ENCODE results near the gene NDUFB4.

NDUFB4 gene
- total RNA-seq = 29.4 to 57.6 reads per million in 2 donors

DNA sequence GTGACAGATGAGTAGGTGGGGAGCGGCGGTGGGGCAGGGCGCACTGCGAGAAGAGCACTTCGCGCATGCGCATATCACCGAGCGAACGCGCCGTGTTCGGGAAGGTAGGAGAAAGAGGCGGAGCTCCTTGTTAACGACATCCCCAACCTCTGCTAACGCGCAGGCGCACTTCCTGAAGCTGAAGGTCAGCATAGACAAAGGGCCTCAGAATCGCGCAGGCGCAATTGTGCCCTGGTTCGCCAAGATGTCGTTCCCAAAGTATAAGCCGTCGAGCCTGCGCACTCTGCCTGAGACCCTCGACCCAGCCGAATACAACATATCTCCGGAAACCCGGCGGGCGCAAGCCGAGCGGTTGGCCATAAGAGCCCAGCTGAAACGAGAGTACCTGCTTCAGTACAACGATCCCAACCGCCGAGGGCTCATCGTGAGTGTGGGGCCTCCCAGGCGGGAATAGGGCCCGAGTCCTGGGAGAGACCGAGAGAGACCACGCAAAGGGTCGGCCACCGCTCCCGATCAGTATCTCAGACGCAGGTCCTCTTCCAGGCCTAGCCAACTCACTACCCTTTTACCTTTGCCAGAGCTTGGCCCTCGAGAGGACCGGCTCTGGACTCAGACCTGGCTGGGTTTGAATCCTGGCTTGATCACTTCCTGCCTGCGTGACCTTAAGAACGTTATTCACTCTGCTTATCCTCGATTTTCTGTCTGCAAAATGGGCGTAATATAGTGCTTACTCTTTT, at the start of gene NDUFB4:
TSS of gene NDUFB4 (plus strand) at position 221 of the 737 bp plus-strand sequence. CDS start at position 245, 24 bp downstream.
- peak; percentile 91 for DNase-seq

DNA sequence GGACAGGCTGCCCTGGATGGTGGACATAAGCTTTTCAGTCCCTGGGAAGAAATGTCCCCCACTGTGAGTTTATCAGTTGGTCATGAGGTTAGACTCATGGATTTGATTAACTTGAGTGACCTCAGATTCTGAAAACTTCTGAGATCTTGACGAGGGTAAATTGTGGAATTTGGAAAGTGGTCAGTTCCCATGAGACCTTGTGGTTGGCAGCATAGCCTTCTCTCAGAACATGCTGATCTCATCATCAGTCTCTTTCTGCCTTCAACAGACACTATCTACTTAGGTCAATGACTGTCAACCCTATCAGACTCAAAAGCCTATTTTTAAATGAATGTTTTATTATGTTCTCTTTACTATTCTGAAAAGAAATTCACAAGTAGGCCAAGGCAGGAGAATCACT, 45.6 kb upstream of the NDUFB4 start:
- no peak for DNase-seq

DNA sequence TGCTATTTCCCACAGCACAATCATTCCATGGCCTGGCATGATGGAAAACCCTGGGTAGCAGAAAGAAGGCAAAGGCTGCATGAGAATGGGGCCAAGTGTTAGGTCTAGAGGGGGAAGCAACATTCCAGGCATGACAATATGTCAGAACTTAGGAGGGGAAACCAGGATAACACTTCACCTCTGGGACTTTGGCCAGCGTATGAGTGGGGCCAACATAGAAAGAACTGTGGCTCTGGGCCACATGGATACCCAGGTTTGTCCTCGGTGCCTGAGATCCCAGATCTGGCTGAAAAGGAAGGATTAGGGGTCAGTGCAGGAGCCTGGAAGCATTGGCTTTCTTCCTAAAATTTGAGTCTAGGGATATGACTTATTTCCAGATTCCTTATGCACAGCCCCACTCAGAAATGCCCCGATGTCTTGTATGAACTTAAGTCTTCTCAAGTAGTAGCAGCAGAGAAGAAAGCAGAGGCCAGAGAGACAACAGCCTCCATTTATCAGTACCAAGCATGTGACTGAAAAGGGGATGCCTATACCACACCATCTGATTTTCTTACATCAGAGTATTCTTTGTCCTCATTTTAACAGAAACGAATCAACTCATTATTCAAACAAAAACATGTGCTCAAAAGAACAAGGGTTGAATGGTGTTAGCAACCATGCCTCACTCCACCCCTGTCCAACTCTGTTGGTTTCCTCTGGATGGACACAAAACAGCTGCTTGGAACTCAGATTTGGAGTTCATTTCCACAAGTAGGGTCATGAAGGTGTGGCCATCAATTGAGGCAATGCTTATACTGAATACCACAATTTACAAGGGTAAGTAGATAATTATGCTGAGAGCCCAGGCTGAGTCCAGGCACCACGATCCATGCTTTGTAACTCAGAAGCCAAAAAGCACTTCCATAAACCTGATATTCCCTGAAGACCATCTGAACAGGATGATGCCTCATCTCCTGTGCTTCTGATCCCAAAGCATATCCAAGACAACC, 43.7 kb upstream of the NDUFB4 start:
- DNase-seq = no peak

DNA sequence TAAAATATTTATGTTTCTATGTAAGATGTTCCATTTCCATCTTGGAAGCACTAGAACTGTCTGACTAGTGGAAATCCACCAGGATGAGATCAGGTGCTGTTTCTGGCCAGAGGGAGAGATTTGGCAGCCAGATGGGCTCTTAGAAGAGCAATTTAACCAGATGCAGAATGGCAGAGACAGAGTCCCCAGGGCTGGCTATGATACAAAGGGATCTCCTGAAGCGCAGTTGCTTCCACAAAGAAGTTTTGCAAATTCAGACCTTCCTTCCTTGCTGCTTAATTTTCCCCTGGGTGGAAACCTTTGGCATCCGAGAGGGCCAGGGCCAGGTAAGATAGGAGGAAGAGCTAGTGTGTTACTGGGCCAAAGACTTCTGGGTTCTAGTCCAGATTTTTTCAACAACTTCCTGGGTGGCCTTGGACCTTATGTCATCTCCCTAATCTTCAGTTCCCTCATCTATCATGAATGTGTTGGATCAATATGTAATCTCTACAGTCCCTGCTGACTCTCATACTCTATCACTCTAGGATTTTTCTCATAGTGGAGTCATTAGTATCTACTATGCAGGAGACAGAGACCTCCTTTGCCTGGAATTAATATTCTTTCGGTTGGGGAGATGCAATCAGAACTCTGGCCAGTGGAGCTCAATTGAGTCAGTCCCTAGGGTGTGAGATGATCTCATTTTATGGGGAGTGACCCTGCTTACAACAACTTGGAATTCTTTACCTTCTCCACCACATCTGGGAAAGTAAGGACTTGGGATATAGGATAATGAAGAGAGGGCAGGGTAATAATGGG, 41.1 kb upstream of the NDUFB4 start:
- DNase-seq = no peak

DNA sequence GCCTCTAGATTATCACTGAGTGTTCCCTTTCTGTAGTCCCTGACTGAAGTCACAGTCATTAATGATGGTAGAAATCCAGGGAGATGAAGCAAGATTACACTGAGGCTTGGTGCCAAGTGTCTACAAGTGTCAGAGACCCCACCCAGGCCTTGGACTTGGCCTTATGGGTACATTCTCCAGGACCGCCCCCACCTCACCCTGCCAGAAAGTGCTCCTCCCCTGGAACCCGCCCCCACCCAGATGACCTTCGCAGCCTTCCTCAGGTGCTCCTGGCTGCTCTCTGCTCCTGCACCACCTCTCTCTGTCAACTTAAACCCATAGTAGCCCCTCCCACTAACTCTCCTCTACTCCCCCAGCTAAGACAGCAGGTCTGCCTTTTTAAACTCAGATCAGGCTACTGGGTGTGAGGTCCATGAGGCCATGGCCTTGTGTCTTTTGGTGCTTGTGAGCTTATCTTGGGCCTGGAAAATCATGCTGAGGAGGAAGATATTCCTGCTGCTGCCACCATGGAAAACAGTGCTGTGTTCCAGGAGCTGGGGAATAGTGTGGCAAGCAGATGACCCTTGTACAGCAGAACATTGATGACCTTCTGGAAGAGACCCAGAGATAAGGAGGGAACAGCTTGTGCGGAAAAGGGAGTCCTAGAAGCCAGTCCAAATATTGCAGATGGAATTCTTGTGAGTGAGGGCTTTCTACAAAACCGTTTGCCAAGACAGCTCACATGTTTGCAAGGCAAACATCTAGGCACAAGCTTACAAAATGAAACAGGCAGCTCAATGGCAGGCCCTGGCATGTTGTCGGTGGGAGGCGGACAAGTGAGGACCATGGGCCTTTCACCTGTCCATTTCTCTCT, 40.3 kb upstream of the NDUFB4 start:
- no peak for DNase-seq

DNA sequence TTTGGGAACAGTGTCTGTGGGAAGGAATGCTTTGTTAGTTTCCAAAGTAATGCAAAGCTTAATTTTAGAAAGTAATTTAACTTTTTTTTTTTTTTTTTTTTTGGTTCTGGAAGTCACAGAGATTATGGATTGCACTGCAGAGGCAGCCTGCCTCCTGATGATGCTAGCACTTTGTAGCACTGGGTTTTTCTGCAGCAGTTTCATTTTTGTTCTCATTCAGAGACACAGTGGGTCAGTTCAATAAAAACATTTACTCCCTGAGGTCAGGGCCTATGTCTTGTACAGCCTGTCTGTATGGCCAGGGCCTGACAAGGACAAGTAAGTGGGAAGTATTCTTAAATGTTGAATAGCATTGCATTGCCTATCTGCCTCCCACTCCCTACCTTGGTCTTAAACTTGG, 39.0 kb upstream of the NDUFB4 start:
- DNase-seq = no peak

DNA sequence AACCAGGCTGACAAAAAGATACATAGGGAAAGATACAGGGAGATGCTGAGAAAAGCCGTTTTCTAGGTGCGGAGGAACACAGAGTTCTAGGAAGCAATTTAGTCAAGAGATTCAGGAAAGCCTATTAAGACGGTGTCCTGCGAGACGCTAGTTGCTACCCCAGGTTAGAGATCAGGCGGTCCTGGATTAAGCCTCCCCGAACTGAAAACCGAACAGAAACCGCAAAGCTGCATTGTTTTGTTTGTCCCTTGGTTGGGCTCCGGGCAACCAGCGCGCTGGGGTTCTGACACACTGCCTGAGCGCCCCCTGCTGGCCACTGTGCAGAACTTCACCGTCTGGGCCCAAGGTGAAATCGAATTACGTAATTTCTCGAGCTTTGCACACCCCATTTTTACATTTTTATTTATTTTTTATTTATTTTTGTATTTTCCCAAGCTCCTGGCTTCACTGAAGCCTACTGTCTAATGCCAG, 37.3 kb upstream of the NDUFB4 start:
- peak; percentile 91 for DNase-seq

DNA sequence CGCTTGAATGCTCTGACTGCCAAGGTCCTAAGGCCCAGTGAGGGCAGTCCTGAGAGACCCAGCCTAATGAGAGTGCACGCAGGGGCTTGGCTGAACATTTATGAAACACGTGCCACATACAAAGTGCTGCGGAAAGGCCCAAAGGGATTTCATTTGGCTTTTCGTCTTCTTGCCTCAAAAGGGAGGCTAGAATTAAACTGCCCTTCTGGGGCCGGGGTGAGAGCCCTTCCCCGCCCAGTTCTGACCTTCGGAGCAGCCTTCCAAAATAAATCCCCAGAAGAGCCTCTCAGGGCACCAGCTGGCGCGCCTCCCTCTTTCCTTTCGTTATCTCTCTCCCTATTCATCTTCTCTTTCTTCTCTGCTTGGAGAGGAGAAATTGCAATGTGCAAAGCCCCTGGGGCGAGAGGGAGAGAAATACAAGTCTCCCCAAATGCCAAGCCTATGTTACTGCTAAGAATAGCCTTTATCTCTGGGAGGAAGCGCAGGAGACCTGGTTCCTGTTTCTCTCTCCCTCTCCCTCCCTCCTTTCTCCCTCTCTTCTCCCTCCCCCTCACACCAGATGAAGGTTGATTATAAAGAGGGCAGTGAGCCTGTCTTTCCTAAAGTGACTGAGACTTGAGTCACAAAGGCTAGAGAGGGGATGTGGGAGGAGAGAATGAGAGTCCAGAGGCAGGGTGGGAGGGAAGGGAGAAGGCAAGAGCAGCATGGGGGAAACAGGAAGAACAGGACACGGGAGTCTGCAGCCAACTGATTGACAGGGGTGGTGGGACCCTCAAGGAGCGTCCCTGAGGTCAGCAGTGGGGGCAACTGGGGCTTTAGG, 36.7 kb upstream of the NDUFB4 start:
- no peak for DNase-seq

DNA sequence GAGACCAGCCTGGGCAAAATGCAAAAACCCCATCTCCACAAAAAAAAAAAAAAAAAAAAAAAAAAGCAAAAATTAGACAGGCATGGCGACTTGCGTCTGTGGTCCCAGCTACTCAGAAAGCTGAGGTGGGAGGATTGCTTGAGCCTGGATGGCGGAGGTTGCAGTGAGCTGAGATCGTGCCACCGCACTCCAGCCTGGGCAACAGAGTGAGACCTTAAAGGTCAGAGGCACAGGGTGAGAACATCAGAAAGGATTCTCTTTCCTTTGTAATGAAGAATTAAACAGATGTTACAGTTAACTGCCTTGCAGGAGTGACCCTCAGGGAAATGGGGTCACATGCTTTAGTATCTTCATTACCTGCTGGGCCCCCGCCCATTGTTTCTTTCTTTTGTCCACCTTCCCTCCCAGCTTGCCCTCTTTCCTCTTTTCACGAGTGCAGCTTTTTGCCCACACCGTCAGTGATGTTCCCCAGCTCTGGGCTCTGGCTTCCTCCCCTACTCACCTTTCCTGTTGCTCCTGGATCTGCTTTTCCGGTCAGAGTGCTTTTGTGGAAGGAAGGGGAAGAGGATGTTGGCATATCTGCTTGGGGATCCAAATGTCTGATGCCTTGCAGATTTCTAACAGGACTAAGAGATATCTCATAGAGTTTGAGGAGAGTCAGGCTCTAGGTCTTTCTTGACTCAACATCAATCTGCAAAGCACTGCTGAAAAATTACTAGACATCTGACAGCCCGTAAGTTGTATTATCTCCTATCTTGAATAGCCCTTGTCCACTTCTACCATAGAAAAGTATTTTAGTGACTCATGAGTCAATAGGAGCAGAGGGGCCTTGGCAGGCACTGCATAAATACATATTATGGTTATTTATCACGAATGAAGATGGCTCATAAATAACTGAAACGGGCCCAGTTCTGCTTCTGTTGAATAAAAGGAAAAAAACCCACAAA, 35.6 kb upstream of the NDUFB4 start:
- no peak for DNase-seq

DNA sequence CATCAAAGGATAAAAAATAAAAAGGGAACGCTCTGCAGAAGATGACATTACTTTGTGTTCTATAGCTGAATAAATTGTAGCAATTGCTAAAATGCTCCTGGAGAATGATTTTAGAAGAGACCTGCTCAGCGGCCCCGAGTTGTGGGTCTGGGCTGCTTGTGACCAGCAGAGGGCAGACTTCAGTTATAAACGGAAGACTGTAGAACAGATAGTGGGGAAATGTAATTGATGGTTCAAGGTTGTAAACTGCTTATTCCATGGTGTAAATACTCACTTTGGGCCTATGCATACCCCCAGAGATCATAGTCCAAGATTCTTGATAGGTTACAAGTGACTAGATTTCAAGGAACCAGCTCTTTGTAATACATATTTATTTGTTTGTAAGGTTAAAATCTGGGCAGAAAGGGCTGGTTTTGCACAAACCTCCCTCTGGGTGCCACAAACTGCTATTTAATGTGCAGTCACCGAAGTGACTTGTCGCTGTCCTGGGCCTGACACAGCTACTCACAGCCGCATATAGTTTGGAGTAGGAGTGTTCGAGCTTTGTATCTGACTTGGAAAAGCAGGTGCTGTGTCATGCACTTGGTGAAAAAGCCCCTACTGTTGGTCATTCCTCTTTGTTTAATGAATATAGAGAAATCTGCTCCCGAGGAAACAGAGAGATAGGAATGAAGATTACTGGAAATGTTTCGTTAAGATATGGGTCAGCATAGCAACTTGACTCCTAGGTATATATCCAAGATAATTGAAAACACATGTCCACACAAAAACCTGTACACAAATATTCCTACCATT, 34.7 kb upstream of the NDUFB4 start:
- peak; percentile 54 for DNase-seq

DNA sequence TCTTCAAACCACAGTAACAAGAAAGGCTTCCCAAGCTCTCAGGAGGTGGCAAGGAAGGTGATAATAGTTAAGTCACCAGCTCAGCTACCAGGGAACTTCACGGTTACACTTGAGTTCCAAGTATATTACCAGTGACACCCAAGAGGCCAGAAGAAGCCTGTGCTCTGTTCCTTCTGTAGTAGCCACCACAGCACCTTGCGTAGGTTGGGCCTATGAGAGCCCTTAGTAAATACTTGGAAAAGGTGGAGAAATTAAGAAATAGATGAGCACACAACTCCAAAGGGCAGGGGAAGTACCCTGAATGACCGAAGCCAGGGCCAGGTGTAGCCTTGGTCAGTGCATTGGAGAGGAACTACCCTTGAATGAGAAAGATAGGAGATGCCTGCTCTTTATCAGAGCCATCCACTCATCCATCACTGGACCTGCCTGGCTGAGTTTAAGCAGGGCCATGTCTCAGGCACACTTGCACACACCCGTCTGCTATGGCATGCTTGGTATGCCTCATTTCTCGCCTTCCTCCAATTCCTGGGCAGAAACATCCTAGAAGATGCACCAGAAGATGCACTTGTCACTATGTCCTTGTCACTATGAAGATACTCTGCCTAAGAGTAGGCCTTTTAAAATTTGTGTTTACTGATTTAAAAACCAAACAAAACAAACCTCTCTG, 32.6 kb upstream of the NDUFB4 start:
- no peak for DNase-seq

DNA sequence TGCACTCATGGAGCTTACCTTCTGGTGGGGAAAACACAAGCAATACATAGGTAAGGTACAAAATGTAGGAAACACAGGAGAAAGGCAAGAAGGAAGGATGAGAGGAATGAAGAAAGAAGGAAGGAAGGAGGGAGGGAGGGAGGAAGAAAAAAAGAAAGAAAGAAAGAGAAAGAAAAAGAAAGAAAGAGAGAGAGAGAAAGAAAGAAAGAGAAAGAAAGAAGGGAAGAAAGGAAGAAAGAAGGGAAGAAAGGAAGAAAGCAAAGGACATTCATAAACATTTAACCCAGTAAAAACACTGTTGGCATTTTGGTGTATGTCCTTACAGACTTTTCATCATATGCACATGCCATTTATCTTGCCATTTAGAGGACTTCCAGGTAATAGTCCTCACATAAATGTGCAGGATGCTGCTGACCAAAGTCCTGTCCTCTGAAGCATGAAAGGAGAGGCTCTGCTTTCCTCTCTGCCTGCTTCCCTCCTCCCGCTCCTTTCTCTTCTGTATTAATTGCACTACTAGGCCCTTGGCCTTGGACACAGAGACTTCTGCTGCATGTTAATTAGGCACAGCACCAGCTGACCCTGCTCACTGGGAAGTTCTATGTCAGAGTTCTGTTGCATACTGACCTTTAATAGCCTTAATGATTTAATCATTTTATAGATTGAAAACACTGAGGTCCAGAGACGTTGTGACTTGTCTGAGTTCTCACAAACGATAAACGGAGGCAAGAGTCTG, 29.7 kb upstream of the NDUFB4 start:
- no peak for DNase-seq

DNA sequence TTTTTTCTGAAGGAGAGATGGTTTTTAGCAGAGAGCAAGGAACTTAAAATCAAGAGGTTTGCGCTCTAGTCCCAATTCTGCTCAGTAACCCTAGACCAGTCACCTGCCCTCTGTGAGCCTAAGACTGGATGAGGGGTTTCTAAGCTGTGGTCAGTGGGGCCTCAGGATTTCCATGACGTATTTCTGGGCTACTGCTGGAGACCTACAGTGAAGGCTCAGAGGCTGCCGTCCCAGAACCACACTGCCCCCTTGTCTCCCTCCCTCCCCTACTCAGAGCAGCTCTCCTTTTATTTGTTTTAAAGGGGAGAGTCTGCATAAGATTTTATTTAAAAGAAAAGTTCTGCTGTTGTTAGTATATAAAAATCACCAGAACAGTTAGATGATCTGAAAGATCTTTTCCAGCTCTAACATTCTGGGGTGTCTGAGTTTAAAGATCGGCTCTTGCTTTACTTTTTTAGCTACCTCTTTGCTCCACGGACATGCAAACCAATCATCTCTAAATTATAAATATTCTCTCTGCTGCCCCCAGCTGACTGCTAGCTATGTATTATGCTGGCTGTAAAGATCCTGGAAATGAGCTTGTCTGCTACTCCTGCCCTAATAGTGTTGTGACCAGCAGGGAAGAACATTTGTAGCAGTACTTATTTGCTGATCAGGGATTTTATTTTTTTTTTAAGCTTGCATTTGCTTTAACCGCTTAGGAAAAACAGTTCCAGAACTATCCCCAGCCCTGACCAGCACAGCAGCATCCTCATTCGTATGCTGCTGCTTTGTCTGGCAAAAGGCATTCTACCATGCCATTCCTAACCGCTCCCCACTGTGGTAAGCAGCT, 28.6 kb upstream of the NDUFB4 start:
- no peak for DNase-seq

DNA sequence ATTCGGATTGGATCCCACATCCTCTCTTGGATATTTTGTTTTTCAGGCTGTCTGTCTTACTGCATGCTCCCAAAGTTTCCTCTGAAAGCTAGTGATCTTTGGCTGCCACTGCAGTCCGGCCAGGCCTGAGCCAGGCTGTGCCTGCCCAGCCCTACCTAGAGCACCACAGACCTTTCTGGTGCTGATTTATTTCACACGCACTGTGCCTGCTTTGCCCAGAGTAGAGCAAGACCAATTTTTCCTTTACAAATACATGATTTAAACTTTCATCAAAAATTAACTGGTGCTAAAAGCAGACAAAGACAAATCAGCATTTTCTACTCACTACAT, 28.0 kb upstream of the NDUFB4 start:
- no peak for DNase-seq

DNA sequence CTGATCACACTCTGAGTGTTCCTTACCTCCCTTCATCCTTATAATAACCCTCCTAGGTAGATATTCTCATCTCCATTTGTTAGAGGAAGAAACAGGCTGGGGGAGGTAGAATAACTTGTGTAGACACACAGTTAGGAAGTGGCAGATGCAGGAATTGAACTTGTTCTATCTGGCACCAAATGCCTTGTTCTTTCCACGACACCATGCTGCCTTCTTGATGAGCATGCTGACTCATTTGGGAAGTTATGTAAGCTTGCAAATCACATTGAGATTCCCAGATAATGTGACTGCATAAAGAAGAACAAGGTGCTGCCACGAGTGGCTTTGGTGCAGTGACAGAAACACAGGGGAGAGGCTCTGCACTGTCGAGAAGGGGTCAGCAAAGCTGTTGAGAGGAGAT, 27.5 kb upstream of the NDUFB4 start:
- DNase-seq = no peak

DNA sequence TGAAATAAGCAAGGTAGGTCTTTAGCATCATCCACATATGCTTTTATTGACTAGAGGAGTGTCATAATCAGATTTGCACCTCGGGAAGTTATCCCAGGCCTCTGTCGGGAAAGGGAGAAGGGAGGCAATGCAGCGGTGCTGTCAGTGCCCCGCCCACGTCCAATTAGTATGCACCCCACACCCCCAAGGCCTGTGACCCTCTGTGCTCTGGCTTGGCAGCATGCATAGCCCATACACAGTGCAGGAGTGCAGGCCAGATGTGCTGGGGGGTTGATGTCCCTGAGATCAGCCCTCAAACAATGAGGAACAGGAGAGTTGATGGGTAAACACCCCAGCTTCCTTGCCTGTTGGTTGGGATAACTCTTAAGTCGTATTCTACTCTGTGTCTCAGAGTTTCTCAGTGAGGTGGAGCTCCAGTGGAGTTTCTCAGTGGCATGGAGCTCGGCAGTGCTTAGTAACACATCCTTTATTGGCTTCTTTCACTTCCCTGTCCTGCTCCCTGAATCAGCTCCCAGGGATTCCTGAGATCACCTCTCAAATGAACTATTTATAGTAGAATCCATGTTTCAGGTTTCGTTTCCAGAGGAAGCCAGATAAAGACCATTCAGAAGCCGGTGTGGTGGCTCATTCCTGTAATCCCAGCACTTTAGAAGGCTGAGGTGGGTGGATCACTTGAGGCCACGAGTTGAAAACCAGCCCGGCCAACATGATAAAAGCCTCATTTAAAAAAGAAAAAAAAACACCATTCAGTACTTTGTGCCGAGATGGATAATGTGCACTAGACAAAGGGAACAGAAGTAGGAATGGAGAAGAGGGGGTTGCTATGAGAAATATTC, 26.7 kb upstream of the NDUFB4 start:
- DNase-seq = no peak
